ENCODE results near the gene GRIK4.
"Not testable (repeated sequence)": the region's sequence is repeated elsewhere in the genome, so short reads cannot be mapped to it uniquely, and the experiment has no call there.

GRIK4 gene

DNA sequence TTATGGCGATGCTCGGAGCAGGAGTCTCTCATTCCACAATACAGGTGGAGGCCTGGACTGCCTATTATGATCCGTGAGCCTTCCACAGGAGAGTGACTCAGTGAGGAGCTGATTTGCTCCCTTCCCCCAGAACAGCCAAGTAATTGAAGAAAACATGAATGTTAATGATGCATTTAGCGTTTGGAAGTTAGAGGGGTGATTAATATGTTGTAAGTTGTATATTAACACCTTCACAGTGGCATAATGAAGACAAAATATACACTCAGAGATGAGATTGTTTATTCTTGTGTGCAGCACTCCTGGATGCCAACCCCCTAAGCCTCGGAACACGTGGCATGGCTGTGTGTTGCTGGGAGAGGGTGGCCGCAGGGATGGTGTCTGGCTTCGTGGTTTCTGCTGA is 98.6 kb downstream of the GRIK4 start:
- DNase-seq = no peak

- DNase-seq = no peak
These were observed 100.0 kb downstream of the GRIK4 start for GRCh38 chr11:120611581-120611980.

GRCh38 chr11:120612513-120613263 is 101.1 kb downstream of the GRIK4 start:
- DNase-seq = no peak

DNA sequence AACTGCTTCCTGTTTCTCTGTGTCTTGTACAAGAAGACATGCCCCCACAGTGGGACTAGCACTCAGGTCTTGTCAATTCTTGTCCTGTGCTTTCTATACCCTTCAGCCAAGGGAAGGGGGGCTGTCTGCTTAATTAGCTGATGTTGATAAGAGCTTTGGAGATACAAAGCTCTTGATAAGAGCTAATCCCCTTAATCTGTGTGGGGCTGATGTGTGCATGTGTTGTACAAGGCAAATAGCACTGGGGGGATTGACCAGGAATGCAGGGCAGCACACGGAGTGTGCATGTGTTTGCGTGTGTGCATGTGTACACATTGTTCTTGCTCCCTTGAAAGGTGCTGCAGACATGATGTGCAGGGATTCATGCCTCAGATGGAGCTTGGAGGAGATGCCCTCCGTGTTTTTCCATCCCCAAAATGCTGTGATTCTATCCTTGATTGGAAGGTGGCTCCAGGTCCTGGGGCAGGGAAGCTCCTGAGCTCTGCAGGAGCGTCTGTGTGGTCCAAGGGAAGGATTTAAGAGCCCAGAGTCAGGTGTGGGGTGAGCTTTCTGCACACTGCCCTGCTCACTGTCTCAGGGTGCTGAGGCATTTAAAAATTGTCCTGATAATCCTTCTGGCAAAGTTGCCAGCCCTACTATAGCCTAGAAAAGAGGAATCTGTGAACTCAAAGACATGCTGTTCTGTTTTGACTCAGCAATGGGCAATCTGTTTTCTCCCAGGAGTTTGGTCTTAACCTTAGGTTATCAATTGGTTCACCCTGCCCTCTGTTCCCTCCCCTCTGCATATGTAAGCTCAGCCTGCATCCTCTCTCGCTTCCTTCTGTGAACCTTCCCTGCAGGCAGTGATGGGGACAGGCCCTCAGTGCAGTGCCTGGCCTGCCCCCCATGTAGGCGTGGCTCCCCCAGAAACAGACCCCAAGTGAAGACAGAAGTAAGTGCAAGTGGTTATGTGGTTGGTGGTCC is 102.0 kb downstream of the GRIK4 start:
- no peak for DNase-seq

DNA sequence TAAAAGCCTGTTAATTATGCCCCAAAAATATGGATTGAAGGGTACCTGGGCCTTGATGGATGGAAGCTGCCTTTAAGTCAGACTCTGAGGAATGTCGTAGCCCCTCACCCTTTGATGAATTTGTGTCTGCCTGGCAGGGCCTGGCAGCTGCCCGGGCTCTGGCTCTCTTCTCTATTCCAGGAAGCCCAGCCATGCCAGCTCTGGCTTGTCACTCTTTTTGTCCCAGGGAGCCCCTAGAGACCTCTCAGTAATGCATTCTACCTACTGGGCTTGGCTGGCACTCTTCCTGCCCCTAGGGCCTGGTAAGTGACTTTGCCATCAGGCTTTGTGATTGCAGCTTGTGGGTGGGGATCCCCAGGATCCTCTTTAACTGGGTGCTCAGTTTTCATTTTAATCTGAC is 103.8 kb downstream of the GRIK4 start:
- peak in 1 of 14 donors; percentile 59 for DNase-seq

GRCh38 chr11:120618399-120618798 is 106.9 kb downstream of the GRIK4 start:
- no peak for DNase-seq

- DNase-seq = no peak
These were observed 110.8 kb downstream of the GRIK4 start for GRCh38 chr11:120622189-120622875.

DNA sequence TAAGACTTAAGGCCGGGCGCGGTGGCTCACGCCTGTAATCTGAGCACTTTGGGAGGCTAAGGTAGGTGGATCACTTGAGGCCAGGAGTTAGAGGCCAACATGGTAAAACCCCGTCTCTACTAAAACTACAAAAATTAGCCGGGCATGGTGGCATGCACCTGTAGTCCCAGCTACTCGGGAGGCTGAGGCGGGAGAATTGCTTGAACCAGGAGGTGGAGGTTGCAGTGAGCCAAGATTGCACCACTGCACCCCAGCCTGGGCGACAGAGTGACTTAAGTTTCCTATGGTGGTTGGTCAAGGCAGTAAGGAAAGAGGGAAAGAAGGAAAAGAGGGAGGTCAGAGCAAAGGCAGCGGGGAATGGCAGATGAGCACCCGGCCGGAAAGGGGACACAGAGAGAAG is 113.4 kb downstream of the GRIK4 start:
- not testable (repeated sequence) for DNase-seq

- DNase-seq = no peak
These were observed 114.0 kb downstream of the GRIK4 start for GRCh38 chr11:120625565-120625964.

GRCh38 chr11:120626791-120627190 is 115.2 kb downstream of the GRIK4 start:
- no peak for DNase-seq

GRCh38 chr11:120627327-120628163 is 116.0 kb downstream of the GRIK4 start:
- DNase-seq = no peak

DNA sequence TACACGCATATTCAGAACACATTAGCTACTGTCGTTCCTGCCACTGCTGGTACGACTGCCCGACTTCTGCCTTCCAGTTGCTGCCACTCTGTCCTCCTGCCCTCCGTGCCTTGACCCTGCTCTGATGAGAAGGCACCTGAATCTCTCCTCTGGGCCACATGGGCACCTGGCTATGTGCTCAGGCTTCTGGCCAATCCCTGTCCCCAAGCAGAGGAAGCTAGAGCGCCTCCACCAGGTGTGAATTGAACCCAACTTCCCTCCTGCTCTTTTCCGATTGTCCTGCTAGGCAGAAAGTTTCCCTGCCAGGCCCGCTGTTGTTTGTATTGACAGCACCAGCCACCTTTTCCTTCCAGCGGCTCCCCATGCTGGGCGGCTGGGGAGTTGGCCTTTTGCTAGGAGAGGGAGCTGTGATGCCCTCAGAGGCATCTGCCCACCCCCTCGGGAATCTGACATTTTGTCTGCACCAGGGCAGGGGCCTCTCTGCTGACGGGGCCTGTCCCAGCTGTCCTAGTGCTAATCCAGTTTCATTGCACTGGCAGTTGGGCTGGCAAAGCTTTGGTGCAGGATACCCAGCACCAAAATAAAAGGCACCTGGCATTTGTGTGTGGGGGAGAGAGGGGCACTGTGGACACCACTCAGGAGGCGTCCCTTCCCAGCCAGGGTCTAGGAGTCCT is 118.0 kb downstream of the GRIK4 start:
- no peak for DNase-seq

DNA sequence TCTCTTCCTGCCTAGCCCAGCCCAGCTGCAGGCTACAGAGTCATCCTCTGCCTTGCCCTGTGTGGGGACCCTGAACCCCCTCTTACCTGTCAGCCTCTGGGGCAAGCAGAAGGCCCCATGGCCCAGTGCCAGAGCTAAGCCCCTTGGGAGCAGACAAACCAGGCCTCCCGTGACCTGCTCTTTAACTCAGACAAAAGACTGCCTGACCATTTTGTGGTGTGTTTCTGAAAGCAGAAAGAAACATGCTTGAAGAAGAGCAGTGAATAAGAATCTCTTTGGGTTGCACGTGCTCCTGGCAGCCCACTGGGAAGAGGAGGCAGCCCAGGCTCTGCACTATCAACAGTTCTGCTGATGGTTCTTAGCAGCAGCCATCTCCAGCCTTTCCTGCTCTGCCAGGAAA is 118.6 kb downstream of the GRIK4 start:
- DNase-seq = no peak

DNA sequence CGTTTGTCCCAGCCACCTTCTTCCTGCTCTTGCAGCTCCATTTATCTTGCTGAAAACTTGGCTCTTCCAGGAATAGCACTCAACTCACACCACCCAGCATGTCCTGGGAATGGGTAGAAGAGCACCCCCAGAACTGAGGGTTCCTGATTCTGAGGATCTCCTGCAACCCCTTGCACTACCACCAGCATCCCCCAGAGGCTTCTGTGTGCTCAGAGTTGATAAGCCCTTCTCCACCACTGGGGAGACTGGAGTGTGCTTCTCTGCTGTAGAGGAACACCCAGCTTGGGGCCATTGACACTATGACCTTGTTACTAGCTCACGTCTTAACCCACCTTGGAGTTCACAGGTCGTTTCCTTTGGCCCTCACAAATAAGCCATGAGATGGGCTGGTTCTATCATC is 121.0 kb downstream of the GRIK4 start:
- no peak for DNase-seq

DNA sequence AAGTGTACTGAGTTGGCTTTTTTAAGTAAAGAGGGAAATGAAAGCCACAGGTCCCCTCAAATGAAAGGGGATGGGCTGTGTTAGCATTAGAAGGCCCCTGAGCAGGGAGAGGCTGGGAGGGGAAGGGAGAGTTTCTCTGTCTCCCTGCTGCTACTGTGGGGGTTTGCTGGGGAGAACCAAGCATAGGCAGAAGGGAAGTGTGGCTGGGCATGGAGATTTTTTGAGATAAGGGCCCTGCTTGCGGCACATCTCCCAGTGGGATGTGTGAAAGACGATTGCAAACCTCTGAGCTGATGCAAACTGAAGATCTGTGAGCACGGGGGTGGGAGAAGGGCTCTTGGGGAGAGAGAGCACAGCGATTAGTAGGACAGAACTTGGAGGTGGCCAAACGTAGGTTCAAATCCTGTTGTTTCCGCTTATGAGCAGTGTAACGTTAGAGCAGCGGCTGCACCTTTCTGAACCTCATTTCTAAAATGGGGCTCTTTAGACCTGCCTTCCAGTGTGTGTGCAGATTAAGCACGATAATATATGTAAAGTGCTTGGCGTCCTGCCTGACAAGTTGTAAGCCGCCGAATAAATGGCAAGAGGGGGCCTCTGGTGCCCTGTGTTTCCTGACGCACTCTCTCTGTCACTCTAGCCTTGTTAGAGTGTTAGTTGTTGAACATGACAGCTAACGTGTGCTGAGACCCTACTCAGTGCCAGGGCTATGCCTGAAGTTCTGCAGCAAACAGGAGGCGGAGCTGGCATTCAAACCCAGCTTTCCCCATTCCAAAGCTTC is 122.3 kb downstream of the GRIK4 start:
- DNase-seq = no peak

DNA sequence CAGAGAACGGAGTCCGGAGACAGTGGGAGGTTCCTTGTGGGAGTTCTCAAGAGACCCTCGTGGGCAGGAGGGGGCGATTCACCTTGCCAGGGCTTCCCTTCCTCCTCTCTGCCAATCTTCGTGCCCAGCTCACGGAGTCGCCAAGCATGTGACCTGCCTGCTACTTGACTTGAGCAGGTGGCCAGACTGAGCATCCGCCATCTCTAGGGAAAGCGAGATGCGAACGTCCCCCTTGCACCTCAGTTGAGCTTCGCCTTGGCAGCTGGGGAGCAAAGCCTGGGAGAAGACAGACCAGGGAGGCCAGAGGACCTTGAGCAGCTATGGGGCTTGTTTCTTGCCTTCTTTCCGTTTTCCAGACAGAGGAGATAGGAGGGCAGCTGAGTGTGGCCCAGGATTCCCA is 123.2 kb downstream of the GRIK4 start:
- DNase-seq = no peak

DNA sequence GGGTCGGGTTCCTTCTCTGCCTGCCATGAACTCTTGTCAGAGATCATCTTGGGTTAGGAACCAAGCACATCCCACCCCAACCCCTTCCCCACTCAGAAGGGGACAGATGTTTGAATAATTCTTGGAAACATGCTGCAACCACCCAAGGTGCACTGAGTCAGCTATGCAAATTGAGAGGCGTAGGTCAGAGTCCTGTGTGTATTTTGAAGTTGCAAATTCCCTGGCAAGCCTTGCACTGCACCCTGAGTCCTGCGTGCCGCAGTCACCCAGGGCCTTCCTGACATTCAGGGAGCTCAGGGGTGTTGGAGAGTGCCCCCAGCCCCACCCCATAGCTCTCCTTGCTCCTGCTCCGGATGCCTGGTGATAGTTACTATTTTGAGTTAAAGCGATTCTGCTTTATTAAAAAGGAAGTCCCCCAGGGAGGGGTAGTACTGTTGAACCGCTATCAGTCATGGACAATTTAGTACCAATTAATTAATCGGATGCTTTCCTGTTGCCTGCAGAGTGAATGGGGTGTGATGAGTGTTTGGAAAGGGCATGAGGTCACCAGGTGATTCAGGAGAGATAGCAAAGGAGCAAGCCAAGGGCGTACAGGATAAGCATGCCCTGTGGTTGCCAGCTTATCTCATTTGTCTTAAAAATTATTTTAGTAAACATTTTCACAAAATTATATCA is 123.7 kb downstream of the GRIK4 start:
- no peak for DNase-seq

DNA sequence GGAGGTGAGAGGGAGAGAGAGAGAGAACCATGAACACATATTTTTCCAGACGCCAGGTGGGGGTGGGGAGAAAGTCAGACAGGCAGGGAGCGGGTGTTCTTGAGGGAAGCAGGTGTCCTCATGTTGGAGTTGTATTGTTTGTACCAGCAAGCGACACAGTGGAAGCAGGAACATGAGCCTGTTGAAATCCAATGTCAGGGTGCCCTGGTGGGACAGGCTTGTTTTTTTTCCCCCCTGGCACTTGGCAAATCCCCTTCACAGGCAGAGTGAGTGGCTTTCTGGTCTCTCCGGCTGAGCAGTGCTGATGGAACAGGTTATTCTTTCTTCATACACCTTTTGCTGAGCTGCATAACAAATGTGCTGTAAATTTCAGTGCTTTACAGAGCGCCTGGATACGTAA is 125.6 kb downstream of the GRIK4 start:
- DNase-seq = no peak

GRCh38 chr11:120642196-120642894 is 130.8 kb downstream of the GRIK4 start:
- DNase-seq = no peak
